HepG2 (cell line): ENCODE results near the gene SYNJ2. TPM values are rescaled to one million over a fixed set of nuclear protein-coding genes. Genes with fewer than 3 reads are reported as not detected.
A peak's percentile ranks its signal among the peaks of the same experiment; 100 is the strongest.

Source experiments
- ATAC-seq: fragments of 200-7000 bp; cut with Tn5 transposase; 3 replicates; pipeline ENCODE4 v1.9.1; 2020; ENCODE audit warnings: mild to moderate bottlenecking, moderate library complexity
- BruUV-seq: library from RNA; stranded (reverse); fragments of 400-500 nt; replicated peaks from 2 replicates; lab custom pipeline; 2021; lab: Mats Ljungman, UMichigan
- CTCF ChIA-PET: fragments of 300-600 bp; formaldehyde crosslinking; extraction: SDS; loops from one replicate; lab custom pipeline; 2021; ENCODE audit warnings: low total read pairs, inconsistent platforms, low intra/inter-chr PET ratio; lab: Yijun Ruan, JAX
- POLR2A ChIA-PET: fragments of 350-600 bp; sonication (Branson Sonifier 250); formaldehyde crosslinking; loops from one replicate; lab custom pipeline; 2020; ENCODE audit warnings: antibody characterized with exemption, inconsistent platforms; lab: Yijun Ruan, JAX
- DNase-seq: peaks from one replicate; pipeline ENCODE4 v3.0.0-alpha.2; 2015; ENCODE audit warnings: low spot score
- FAIRE-seq: peaks from 3 replicates; lab custom pipeline; 2011; peaks lifted over from hg19 to GRCh38; lab: Jason Lieb, UNC
- H2AFZ ChIP-seq: one replicate; pipeline ENCODE4 v1.6.1; 2011; ENCODE audit warnings: low read length, inconsistent platforms
- H3K27ac ChIP-seq: fragments of 300-600 bp; 3 replicates; pipeline ENCODE4 v1.8.0; 2011; ENCODE audit warnings: mixed run types, mild to moderate bottlenecking, mixed read lengths, low read length, inconsistent platforms; ENCODE audit not compliant: insufficient read depth; ENCODE audit errors: extremely low read length
- H3K27me3 ChIP-seq, 2 experiments: fragments of 200-600 bp in 1 of 2; 2 replicates in 1 of 2; 3 replicates in 1 of 2; pipeline versions ENCODE4 v1.6.0 to v1.8.0; 2011; ENCODE audit warnings: low read length in 2 of 2, mild to moderate bottlenecking in 2 of 2, moderate library complexity in 2 of 2, inconsistent platforms in 1 of 2; ENCODE audit not compliant: insufficient read depth in 2 of 2, control insufficient read depth in 1 of 2
- H3K36me3 ChIP-seq, 2 experiments: fragments of 200-600 bp in 1 of 2; replicated peaks in 1 of 2; 2 replicates in 1 of 2; 3 replicates in 1 of 2; pipeline versions ENCODE4 v1.5.1 to v1.8.0; 2011; ENCODE audit warnings: low read length in 2 of 2, inconsistent platforms in 1 of 2; ENCODE audit not compliant: insufficient read depth in 2 of 2, control insufficient read depth in 1 of 2
- H3K4me1 ChIP-seq: 2 replicates; pipeline ENCODE4 v1.5.1; 2012; ENCODE audit warnings: low read length, inconsistent platforms; ENCODE audit not compliant: insufficient read depth
- H3K4me2 ChIP-seq: 2 replicates; pipeline ENCODE4 v1.6.0; 2011; ENCODE audit warnings: low read depth, low read length, inconsistent platforms
- H3K4me3 ChIP-seq, 3 experiments: fragments of 200-600 bp in 1 of 3; sonication (generic), shearing (Covaris generic) in 1 of 3; replicated peaks in 1 of 3; 2 replicates each; pipeline ENCODE4 v1.5.1; 2011 to 2016; ENCODE audit warnings: low read length in 3 of 3, inconsistent platforms in 2 of 3, low read depth in 2 of 3, mild to moderate bottlenecking in 2 of 3, control low read depth in 1 of 3, mixed read lengths in 1 of 3; ENCODE audit not compliant: insufficient read depth in 1 of 3
- H3K79me2 ChIP-seq: one replicate; pipeline ENCODE4 v1.6.1; 2011; ENCODE audit warnings: low read length, inconsistent platforms; ENCODE audit not compliant: insufficient read depth
- H3K9ac ChIP-seq: 2 replicates; pipeline ENCODE4 v1.6.0; 2011; ENCODE audit warnings: mild to moderate bottlenecking, low read depth, low read length, inconsistent platforms; ENCODE audit not compliant: insufficient read depth
- H3K9me3 ChIP-seq: 2 replicates; pipeline ENCODE4 v1.5.1; 2012; ENCODE audit warnings: mild to moderate bottlenecking, low read length
- H4K20me1 ChIP-seq: 2 replicates; pipeline ENCODE4 v1.6.0; 2011; ENCODE audit warnings: inconsistent platforms, mild to moderate bottlenecking, low read length, moderate library complexity; ENCODE audit not compliant: insufficient read depth
- AGO2 ChIP-seq: fragments of 200-400 bp; formaldehyde crosslinking; optimal IDR thresholded peaks from 2 replicates; pipeline ENCODE3; 2017; ENCODE audit warnings: mild to moderate bottlenecking, low read depth, low read length, moderate library complexity
- CERS6 ChIP-seq: sonication (generic); formaldehyde crosslinking; IDR thresholded peaks from 2 replicates; pipeline ENCODE4 v1.5.0; 2020; ENCODE audit warnings: missing genetic modification reagents
- FOXK1 ChIP-seq: sonication (generic); formaldehyde crosslinking; IDR thresholded peaks from 2 replicates; pipeline ENCODE4 v1.4.0; 2020; ENCODE audit warnings: low read depth, missing genetic modification reagents, borderline replicate concordance
- KLF6 ChIP-seq: IDR thresholded peaks from 2 replicates; pipeline ENCODE4 v1.8.0; 2016; ENCODE audit warnings: missing biosample characterization, missing genetic modification reagents
- MED13 ChIP-seq: sonication (generic); formaldehyde crosslinking; IDR thresholded peaks from 2 replicates; pipeline ENCODE4 v1.5.0; 2020; ENCODE audit warnings: missing genetic modification reagents
- NFRKB ChIP-seq: fragments of 450-650 bp; IDR thresholded peaks from 2 replicates; pipeline ENCODE4 v1.6.1; 2017
- SSRP1 ChIP-seq: IDR thresholded peaks from 2 replicates; pipeline ENCODE4 v1.6.1; 2016; ENCODE audit warnings: control low read depth
- ZNF138 ChIP-seq: sonication (generic); formaldehyde crosslinking; IDR thresholded peaks from 2 replicates; pipeline ENCODE4 v1.5.0; 2020; ENCODE audit warnings: mild to moderate bottlenecking, low read depth, missing genetic modification reagents
- ZNF329 ChIP-seq: sonication (generic); formaldehyde crosslinking; IDR thresholded peaks from 2 replicates; pipeline ENCODE4 v1.9.0; 2021; ENCODE audit warnings: low read depth, mild to moderate bottlenecking, missing genetic modification reagents
- ZNF431 ChIP-seq: sonication (generic); formaldehyde crosslinking; IDR thresholded peaks from 2 replicates; pipeline ENCODE4 v1.9.0; 2022; ENCODE audit warnings: missing genetic modification reagents, low read depth, mild to moderate bottlenecking, borderline replicate concordance
- ZNF562 ChIP-seq: sonication (generic); formaldehyde crosslinking; IDR thresholded peaks from 2 replicates; pipeline ENCODE4 v1.8.0; 2022; ENCODE audit warnings: missing genetic modification reagents, borderline replicate concordance
- WGBS: methylation state at CpG from one replicate; pipeline ENCODE4 v1.1.6; 2017; ENCODE audit warnings: low lambda C conversion rate; 5-methylcytosine and 5-hydroxymethylcytosine counted together
- in situ Hi-C: cut with HindIII; loops from 2 replicates; pipeline ENCODE4 v1.10.0; 2017; ENCODE audit warnings: low pct_unique_long_range_greater_than_20kb; ENCODE audit not compliant: extremely low pct_ligation_motif_present
- intact Hi-C: fragments of 100-400 bp; cut with micrococcal nuclease; formaldehyde crosslinking; loops from one replicate; pipeline ENCODE4 v1.10.0; 2022; ENCODE audit not compliant: unreplicated experiment
- polyA plus RNA-seq, 8 experiments: library from polyadenylated mRNA; depleted of rRNA in 3 of 8; stranded (reverse) in 7 of 8; unstranded in 1 of 8; fragments of >200 nt; fragmentation: Illumina TruSeq in 4 of 8; extraction: Trizol in 4 of 8; gene quantifications; 2 replicates each; pipeline versions ENCODE4 v1.2.1 to v1.2.3, GENCODE V29; 2011 to 2016; ENCODE audit warnings: low read depth in 4 of 8, missing spikeins in 1 of 8, mixed read lengths in 1 of 8; ENCODE audit not compliant: insufficient read depth in 1 of 8
- total RNA-seq, 5 experiments: library from RNA; depleted of rRNA; stranded (reverse); fragments of >200 nt; fragmentation: Illumina TruSeq; extraction: Trizol; gene quantifications; 2 replicates each; pipeline ENCODE4 v1.2.3, GENCODE V29; 2016; ENCODE audit warnings: low read depth in 1 of 5

Gene SYNJ2
- total and polyA plus RNA-seq, 2 of the 13 experiments (the other 11 are each of a cell fraction or from before 2014, with no cell fraction given), result 39.1 to 57.6 TPM

- ChIA-PET POLR2A (interaction anchor here (3.2 kb wide), 1 partner anchor 30 kb away, joined by 65 read pairs; no protein-coding TSS in a partner anchor), CTCF (no interaction called here)
- ATAC-seq, result no peak
- no peak overlapping the region for H3K4me3 ChIP-seq
- no TSS peak for BruUV-seq
- H3K4me2 ChIP-seq, result no peak overlapping the region
- no peak for FAIRE-seq
- TF ChIP-seq ZNF562 (0 out of 2 replicates have a peak, but pooled peaks have one; percentile 15), KLF6 (CRISPR knock-in tag) (no peak), MED13 (CRISPR knock-in tag) (no peak), ZNF329 (no peak), CERS6 (no peak), NFRKB (no peak), AGO2 (peak; percentile 22), ZNF138 (CRISPR knock-in tag) (no peak), ZNF431 (CRISPR knock-in tag) (no peak), SSRP1 (CRISPR knock-in tag) (0 out of 2 replicates have a peak, but pooled peaks have one; percentile 53), FOXK1 (CRISPR knock-in tag) (no peak)
- no peaks in the 10 kb centered on the region for H3K9me3 ChIP-seq
- no peak overlapping the region for H2AFZ ChIP-seq
- no peak overlapping the region for H3K9ac ChIP-seq
- intact Hi-C loops, result loop anchor here (1.0 kb wide), 1 partner anchor 14 kb away; no protein-coding TSS in a partner anchor
- H3K4me1 ChIP-seq, result peaks cover 99% of the 10 kb centered on the region
- no peak overlapping the region for H3K27ac ChIP-seq
- H3K36me3 ChIP-seq, result peaks cover 40 to 78% of the 10 kb centered on the region in 2 experiments
- in situ Hi-C loops, result no loop called here
- DNase-seq, result no peak
- H3K79me2 ChIP-seq, result peaks cover 36% of the 10 kb centered on the region
- H3K27me3 ChIP-seq, result no peaks in the 10 kb centered on the region
- 97% methylated on average over 19 of the region's 20 CpGs for WGBS
- H4K20me1 ChIP-seq, result no peaks in the 10 kb centered on the region
Observed at GRCh38 chr6:158043008-158043407, 61.3 kb downstream of the SYNJ2 start.
